HS-27A (cell line): ENCODE measurements around the gene CARNS1.

Source experiments
- DNase-seq: peaks from one replicate; pipeline ENCODE4 v3.0.0-alpha.2; 2012; ENCODE audit warnings: low read depth, missing footprints

CARNS1 gene

DNA sequence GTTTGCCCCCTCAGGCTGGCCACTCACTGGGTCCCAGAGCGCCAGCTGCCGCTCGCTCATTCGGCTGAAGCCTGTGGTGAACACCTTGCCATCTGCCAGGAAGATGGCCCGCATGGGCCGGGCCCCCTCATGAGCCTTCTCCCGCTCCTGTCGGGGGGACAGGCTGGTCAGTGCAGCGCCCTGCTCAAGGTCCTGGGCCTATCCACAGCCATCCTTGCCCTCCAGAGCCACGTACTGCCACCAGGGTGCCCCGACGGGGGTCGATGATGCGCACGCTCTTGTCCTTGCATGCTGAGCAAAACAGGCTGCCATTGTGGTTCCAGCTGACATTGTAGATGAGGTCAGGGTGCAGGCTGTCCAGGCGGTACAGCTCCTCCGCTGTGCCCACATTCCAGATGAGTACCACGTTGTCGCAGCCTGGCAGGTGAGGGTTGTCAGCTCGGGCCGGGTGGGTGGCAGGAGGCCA lies 25.7 kb downstream of the CARNS1 start:
- DNase-seq = no peak

GRCh38 chr11:67441731-67442351 lies 26.4 kb downstream of the CARNS1 start:
- DNase-seq = no peak

DNA sequence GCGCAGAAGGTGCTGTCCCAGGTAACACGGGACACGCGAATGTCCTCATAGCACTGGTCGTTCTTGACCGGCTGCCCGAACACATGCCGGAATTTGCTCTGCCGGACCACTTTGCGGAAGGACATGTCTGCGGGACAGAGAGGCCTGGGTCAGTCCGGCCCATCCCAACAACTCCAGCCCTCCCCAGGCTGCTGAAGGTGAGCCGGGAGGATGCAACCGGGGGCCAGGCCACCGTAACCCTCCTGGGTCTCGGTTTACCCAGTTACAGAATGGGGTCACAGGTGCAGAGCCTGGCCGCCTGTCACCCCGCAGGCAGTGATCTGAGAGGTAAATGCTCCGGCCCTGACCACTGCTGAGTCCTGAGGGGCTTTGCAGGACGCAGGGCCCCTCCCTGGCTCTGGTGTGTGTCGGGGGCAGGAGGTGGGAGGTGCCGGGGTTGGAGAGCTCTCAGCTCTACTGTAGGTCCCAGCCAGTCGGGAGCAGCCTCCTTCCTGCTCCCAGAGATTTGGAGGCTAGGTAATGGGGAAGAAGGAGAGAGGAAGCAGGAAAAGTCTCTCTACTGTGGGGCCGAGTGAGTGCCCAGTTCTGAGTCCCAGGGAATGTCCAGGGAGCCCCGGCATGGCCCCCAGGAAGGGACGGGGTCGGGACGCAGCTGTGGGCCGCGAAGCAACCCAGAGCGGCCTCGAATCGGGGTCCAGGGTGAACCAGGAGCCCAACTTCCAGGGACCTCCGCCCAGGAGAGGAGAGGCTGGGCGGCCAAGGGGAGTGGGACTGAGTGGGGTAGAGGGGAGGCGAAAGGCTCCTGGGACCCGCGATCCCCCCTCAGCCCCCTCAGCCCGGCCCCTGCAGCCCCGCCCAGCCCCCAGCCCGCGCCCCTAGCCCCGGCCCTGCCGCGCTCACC lies 27.3 kb downstream of the CARNS1 start:
- no peak for DNase-seq

- no peak for DNase-seq
These were observed 30.0 kb downstream of the CARNS1 start for GRCh38 chr11:67445515-67445914.

- DNase-seq = no peak
These were observed 32.7 kb downstream of the CARNS1 start for GRCh38 chr11:67448220-67448609.

DNA sequence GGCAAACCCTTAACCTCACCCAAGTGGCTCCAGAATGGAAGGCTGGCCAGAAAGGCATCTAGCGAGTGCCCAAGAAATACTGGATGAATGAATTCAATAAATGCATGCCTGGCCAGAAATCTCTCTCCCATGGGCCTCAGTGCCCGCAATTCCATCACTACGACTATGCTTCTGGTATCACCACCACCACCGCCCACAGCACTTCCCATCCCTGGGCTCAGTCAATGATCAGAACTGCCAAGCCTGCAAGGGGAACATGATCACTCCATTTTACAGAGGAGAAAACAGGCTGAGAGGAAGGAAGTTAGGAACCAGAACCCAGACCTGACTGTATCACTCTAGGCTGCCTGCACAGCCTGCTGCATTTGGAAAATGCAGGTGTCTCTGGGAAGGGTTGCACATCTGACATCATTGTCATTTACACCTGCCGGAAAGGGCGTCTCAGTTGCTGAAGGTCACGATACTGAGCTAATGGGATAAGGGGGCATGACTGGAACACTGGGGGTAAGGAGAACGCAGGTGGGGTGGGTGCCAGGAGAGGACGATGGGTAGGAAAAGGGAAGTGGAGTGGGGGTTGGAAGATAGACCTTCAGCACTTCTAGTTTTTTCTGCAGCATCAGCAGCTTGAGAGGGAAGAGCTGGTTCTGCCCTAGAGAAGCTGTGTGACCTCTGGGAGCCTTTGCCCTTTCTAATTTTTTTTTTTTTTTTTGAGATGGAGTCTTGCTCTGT lies 33.8 kb downstream of the CARNS1 start:
- DNase-seq = no peak

- DNase-seq = no peak
These were observed 35.5 kb downstream of the CARNS1 start for GRCh38 chr11:67450796-67451657.

DNA sequence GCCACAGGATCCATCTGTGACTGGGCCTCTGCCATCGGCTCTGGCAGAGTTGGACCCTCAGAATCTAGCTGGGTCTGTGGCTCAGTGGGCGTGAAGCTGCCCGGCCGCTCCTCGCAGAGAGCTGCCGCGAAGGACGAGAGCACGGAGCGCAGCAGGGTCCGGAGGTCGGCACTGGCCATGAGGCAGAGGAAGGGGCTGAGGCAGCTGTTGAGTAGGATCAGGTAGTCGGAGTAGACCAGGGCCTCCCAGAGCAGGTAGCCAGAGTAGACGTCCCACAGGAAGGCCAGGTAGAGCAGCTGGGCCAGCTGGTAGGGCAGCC lies 36.1 kb downstream of the CARNS1 start:
- no peak for DNase-seq

- DNase-seq = no peak
These were observed 36.9 kb downstream of the CARNS1 start, which contains the start of gene GPR152 for GRCh38 chr11:67452141-67452952. GPR152 (minus strand) TSS chr11:67452729; CDS start chr11:67452724, 5 bp downstream.

GRCh38 chr11:67453816-67454732 lies 38.6 kb downstream of the CARNS1 start:
- DNase-seq = no peak

GRCh38 chr11:67455054-67455453 lies 39.6 kb downstream of the CARNS1 start, which contains the start of gene CABP4:
CABP4 (plus strand) TSS chr11:67455354; CDS start chr11:67455424, 70 bp downstream.
- no peak for DNase-seq

- DNase-seq = no peak
These were observed 40.7 kb downstream of the CARNS1 start for GRCh38 chr11:67456068-67456705.

DNA sequence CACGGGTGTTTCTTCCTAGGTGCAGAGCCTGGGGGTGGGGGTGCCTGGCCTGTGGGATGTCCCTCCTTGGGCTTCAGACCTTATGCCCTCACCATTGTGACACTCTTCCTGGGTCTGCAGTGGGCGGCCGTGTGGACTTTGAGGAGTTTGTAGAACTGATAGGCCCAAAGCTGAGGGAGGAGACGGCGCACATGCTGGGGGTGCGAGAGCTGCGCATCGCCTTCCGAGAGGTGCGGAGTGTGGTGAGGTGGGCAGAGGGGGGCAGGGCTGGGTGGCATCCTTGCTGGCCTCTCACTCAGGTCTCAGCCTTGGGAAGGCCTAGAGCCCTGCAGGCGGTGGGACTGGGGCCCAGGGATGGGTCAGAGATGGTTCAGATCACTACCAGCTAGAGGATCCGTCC lies 42.0 kb downstream of the CARNS1 start:
- DNase-seq = no peak

DNA sequence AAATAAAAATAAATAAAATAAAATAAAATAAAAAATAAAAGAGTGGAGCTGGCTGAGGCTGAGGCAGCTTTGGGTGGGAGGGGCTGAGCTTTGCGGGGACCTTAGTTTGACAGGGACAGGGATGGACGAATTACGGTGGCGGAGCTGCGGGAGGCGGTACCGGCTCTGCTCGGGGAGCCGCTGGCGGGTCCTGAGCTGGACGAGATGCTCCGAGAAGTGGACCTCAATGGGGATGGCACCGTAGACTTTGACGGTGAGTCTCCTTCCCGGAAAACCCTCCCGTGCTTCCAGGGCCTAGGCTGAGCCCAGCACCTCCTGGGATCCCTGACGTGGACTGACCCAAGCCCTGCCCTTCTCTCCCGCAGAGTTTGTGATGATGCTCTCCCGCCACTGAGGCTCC lies 42.8 kb downstream of the CARNS1 start:
- DNase-seq = no peak

GRCh38 chr11:67463186-67463585 lies 47.7 kb downstream of the CARNS1 start:
- DNase-seq = no peak

DNA sequence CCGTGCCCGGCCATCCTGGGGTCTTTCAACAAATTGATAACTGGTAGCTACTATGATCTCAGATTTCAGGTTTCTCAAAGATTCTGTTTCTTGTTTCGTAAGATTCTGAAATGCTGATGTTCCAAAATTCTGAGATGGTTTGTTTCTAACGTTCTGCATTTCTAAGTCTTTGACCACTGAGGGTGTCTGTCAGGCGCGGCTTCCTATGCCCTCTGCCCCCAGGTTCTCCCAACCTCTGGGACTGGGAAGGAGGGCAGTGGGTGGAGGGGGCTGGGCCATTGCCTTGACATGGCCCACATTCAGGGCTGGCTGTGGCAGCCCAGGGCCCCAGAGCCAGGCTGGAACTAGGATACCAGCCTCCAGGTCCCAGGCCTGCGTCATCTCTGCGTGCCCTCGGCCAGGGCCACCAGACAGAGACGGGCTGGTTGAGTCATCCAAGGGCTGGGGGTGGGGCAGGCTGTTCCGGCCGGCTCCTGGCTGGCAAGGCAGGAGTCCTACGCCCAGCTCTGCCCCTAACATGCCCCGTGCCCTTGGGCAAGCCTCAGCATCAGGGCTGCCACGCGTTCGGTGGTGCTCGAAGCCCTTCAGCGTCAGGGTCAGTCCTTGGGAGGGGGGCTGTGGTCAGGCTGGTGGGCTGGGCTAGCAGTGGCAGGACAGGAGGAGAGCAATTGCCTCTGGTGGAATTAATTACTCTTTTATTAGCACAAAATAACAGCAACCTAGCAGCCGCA lies 48.4 kb downstream of the CARNS1 start:
- DNase-seq = no peak

DNA sequence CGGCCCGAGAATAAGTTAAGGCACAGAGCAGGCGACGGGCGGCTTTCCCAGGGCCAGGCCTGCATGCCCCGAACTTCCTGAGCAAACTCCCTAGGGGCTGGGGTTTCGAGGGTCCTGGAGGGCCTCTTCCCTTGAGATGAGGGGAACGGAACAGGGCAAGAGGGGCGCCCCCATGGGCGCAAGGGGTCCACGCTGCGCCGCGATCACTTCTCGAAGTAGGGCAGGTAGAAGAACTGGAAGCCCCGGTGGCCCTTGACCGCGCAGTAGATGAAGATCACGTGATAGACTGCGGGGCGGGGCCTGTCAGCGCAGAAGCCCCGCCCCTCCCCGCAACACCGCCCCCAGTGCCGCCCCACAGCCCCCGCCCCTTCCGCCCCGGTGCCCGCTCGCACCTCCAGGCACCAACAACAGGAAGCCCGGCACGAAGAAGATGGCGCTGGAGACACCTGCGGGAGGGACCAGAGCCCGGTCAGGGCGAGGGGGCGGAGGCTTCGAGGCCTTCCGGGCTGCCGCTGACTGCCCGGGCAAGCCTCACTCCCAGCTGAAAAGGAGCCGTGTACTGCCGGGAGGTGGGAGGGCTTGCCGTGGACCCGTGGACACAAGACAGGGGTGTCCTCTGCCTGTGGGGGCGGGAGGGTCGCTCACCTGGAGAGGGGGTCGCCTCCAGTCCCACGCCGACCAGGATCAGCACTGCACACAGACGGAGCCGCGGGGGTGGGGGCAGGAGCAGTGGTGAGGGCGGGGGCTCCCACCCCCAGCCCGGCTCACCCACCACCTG lies 49.1 kb downstream of the CARNS1 start:
- no peak for DNase-seq

GRCh38 chr11:67465189-67465510 lies 49.7 kb downstream of the CARNS1 start:
- no peak for DNase-seq
